HL-60 (cell line): Measurements from ENCODE around the gene DCAF15.

ENCODE experiments used
- CTCF ChIP-seq: IDR thresholded peaks from one replicate; pipeline ENCODE4 v1.5.1; 2011; ENCODE audit warnings: low read length, control low read depth, inconsistent platforms; ENCODE audit not compliant: insufficient read depth
- GABPA ChIP-seq: IDR thresholded peaks from 2 replicates; pipeline ENCODE4 v1.6.1; 2012; ENCODE audit warnings: low read depth
- POLR2AphosphoS5 ChIP-seq: IDR thresholded peaks from 2 replicates; pipeline ENCODE4 v1.6.1; 2012; ENCODE audit warnings: low read depth
- REST ChIP-seq: IDR thresholded peaks from 2 replicates; pipeline ENCODE4 v1.6.1; 2012; ENCODE audit warnings: low read depth; ENCODE audit not compliant: insufficient replicate concordance

GRCh38 chr19:13979686-13980085 lies 27.4 kb downstream of the DCAF15 start:
- no peak for TF ChIP-seq CTCF
- no peak for TF ChIP-seq REST
- TF ChIP-seq POLR2AphosphoS5: no peak
- TF ChIP-seq GABPA: no peak
